HepG2 (cell line): ENCODE measurements around the gene MTREX. TPM values are rescaled to one million over a fixed set of nuclear protein-coding genes. Genes with fewer than 3 reads are reported as not detected.

Experiments used
- ARNTL ChIP-seq: sonication (generic); formaldehyde crosslinking; IDR thresholded peaks from 2 replicates; pipeline ENCODE4 v1.4.0; 2020; ENCODE audit warnings: mild to moderate bottlenecking, missing genetic modification reagents
- DPF2 ChIP-seq: sonication (generic); formaldehyde crosslinking; IDR thresholded peaks from 2 replicates; pipeline ENCODE4 v1.4.0; 2020; ENCODE audit warnings: mild to moderate bottlenecking, low read depth, missing genetic modification reagents, borderline replicate concordance
- GATAD1 ChIP-seq: IDR thresholded peaks from 2 replicates; pipeline ENCODE4 v1.6.1; 2016; ENCODE audit warnings: missing genetic modification reagents, missing compliant biosample characterization
- GATAD2A ChIP-seq: IDR thresholded peaks from 2 replicates; pipeline ENCODE4 v1.6.1; 2016
- KAT2B ChIP-seq: fragments of 150-350 bp; IDR thresholded peaks from 2 replicates; pipeline ENCODE4 v1.6.1; 2014; ENCODE audit warnings: low read depth, low read length, borderline replicate concordance
- MAZ ChIP-seq, 2 experiments: sonication (generic) in 1 of 2; formaldehyde crosslinking in 1 of 2; IDR thresholded peaks; 2 replicates each; pipeline versions ENCODE4 v1.5.0 to v1.6.1; 2012 to 2020; ENCODE audit warnings: low read depth in 2 of 2, mild to moderate bottlenecking in 2 of 2, borderline replicate concordance in 1 of 2, improper control_type of control experiment in 1 of 2, low read length in 1 of 2, missing genetic modification reagents in 1 of 2, moderate library complexity in 1 of 2
- MIXL1 ChIP-seq: IDR thresholded peaks from 2 replicates; pipeline ENCODE4 v1.6.1; 2016
- RBFOX2 ChIP-seq: fragments of 200-400 bp; formaldehyde crosslinking; IDR thresholded peaks from 2 replicates; pipeline ENCODE4 v1.6.1; 2017; ENCODE audit warnings: low read depth, mild to moderate bottlenecking, low read length
- SMC3 ChIP-seq: IDR thresholded peaks from 2 replicates; pipeline ENCODE4 v1.6.1; 2011; ENCODE audit warnings: low read length, improper control_type of control experiment
- WIZ ChIP-seq: sonication (generic); formaldehyde crosslinking; IDR thresholded peaks from 2 replicates; pipeline ENCODE4 v1.5.1; 2020; ENCODE audit warnings: mild to moderate bottlenecking, missing genetic modification reagents
- ZMYM2 ChIP-seq: sonication (generic); formaldehyde crosslinking; IDR thresholded peaks from 2 replicates; pipeline ENCODE4 v1.8.0; 2022; ENCODE audit warnings: mild to moderate bottlenecking, missing genetic modification reagents
- ZNF101 ChIP-seq: sonication (generic); formaldehyde crosslinking; IDR thresholded peaks from 2 replicates; pipeline ENCODE4 v1.4.0; 2020; ENCODE audit warnings: mild to moderate bottlenecking, low read depth, missing genetic modification reagents, borderline replicate concordance
- ZNF24 ChIP-seq: fragments of 450-650 bp; IDR thresholded peaks from 2 replicates; pipeline ENCODE4 v1.6.1; 2017; ENCODE audit warnings: antibody characterized with exemption, mild to moderate bottlenecking
- ZNF333 ChIP-seq: sonication (generic); formaldehyde crosslinking; IDR thresholded peaks from 2 replicates; pipeline ENCODE4 v1.4.0; 2020; ENCODE audit warnings: mild to moderate bottlenecking, missing genetic modification reagents, borderline replicate concordance
- ZNF432 ChIP-seq: sonication (generic); formaldehyde crosslinking; IDR thresholded peaks from 2 replicates; pipeline ENCODE4 v1.5.0; 2020; ENCODE audit warnings: missing genetic modification reagents, mild to moderate bottlenecking, borderline replicate concordance
- ZNF460 ChIP-seq: sonication (generic); formaldehyde crosslinking; IDR thresholded peaks from 2 replicates; pipeline ENCODE4 v1.5.1; 2020; ENCODE audit warnings: missing genetic modification reagents, mild to moderate bottlenecking, borderline replicate concordance
- ZNF543 ChIP-seq: sonication (generic); formaldehyde crosslinking; IDR thresholded peaks from 2 replicates; pipeline ENCODE4 v1.4.0; 2020; ENCODE audit warnings: mild to moderate bottlenecking, missing genetic modification reagents
- polyA plus RNA-seq, 8 experiments: library from polyadenylated mRNA; depleted of rRNA in 3 of 8; stranded (reverse) in 7 of 8; unstranded in 1 of 8; fragments of >200 nt; fragmentation: Illumina TruSeq in 4 of 8; extraction: Trizol in 4 of 8; gene quantifications; 2 replicates each; pipeline versions ENCODE4 v1.2.1 to v1.2.3, GENCODE V29; 2011 to 2016; ENCODE audit warnings: low read depth in 4 of 8, missing spikeins in 1 of 8, mixed read lengths in 1 of 8; ENCODE audit not compliant: insufficient read depth in 1 of 8
- total RNA-seq, 5 experiments: library from RNA; depleted of rRNA; stranded (reverse); fragments of >200 nt; fragmentation: Illumina TruSeq; extraction: Trizol; gene quantifications; 2 replicates each; pipeline ENCODE4 v1.2.3, GENCODE V29; 2016; ENCODE audit warnings: low read depth in 1 of 5
- TF ChIP-seq, protein P1 (sequence below): sonication (generic); formaldehyde crosslinking; conservative IDR thresholded peaks from 2 replicates; pipeline ENCODE4 v1.8.0; 2022; ENCODE audit warnings: mild to moderate bottlenecking, moderate library complexity, missing genetic modification reagents
- TF ChIP-seq, protein P2 (sequence below): sonication (generic); formaldehyde crosslinking; IDR thresholded peaks from 2 replicates; pipeline ENCODE4 v1.5.1; 2020; ENCODE audit warnings: missing genetic modification reagents, mild to moderate bottlenecking, borderline replicate concordance
- TF ChIP-seq, protein P3 (sequence below): sonication (generic); formaldehyde crosslinking; IDR thresholded peaks from 2 replicates; pipeline ENCODE4 v1.5.1; 2020; ENCODE audit warnings: mild to moderate bottlenecking, missing genetic modification reagents
- TF ChIP-seq, protein P4 (sequence below): sonication (generic); formaldehyde crosslinking; IDR thresholded peaks from 2 replicates; pipeline ENCODE4 v1.4.0; 2020; ENCODE audit warnings: missing genetic modification reagents

The MTREX gene
- total and polyA plus RNA-seq, 2 of the 13 experiments (the other 11 are each of a cell fraction or from before 2014, with no cell fraction given), result 16.4 to 91.5 TPM

DNA sequence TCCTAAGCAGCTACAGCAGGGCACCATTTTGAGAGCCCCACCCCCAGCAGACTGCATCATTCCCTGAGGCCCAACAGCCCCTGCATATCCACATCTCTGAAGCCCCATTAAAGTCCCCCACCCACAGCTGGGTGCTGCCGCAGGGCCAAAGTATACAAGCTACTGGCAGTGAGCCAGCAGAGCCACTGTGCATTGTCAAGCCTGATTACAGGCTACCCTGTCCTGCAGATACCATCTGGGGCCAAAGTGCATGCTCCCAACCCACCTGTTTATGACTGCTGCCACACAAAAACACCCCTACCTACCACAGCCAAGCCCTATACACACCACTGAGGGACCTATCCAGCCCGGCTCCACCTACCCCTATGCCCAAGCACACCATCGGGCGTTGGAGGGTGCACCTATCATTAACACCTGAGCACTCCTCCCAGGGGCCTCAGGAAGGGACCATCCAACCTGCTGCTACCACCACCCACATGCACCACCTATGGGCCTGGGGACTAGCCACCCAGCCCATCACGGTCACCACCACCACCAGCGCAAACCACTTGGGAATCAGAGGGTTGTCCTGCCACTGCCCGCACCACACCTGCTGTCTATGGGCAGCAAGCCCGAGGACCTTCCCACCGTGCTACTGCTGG, 121.9 kb downstream of the MTREX start (continued):
- TF ChIP-seq, protein P1, sequence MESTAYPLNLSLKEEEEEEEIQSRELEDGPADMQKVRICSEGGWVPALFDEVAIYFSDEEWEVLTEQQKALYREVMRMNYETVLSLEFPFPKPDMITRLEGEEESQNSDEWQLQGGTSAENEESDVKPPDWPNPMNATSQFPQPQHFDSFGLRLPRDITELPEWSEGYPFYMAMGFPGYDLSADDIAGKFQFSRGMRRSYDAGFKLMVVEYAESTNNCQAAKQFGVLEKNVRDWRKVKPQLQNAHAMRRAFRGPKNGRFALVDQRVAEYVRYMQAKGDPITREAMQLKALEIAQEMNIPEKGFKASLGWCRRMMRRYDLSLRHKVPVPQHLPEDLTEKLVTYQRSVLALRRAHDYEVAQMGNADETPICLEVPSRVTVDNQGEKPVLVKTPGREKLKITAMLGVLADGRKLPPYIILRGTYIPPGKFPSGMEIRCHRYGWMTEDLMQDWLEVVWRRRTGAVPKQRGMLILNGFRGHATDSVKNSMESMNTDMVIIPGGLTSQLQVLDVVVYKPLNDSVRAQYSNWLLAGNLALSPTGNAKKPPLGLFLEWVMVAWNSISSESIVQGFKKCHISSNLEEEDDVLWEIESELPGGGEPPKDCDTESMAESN (CRISPR knock-in tag), result no peak
- no peak for TF ChIP-seq ZNF432 (CRISPR knock-in tag)
- no peak for TF ChIP-seq RBFOX2
- TF ChIP-seq ZNF460 (CRISPR knock-in tag), result no peak
- TF ChIP-seq GATAD1 (CRISPR knock-in tag), result no peak
- TF ChIP-seq MIXL1 (CRISPR knock-in tag), result no peak
- TF ChIP-seq ZNF333 (CRISPR knock-in tag), result no peak
- TF ChIP-seq SMC3, result no peak
- TF ChIP-seq WIZ, result no peak
- no peak for TF ChIP-seq ZNF101
- TF ChIP-seq ZNF24, result no peak
- peak; percentile 41; the same call in 1 of the 2 replicates for TF ChIP-seq GATAD2A (CRISPR knock-in tag)
- no peak for TF ChIP-seq ZMYM2 (CRISPR knock-in tag)
- TF ChIP-seq KAT2B, result no peak
- no peak for TF ChIP-seq ARNTL (CRISPR knock-in tag)
- TF ChIP-seq, protein P2, sequence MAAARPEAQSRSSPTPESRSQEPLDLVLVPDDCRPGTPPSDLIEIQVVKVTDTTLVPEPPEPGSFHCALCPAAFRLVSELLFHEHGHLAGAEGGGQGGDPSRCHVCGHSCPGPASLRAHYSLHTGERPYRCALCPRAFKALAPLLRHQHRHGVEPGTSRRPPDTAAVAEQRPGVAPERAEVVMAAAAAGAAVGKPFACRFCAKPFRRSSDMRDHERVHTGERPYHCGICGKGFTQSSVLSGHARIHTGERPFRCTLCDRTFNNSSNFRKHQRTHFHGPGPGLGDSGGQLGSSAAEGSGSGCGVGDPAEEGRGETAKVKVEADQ, result no peak
- no peak for TF ChIP-seq ZNF543 (CRISPR knock-in tag)
- TF ChIP-seq, protein P3, sequence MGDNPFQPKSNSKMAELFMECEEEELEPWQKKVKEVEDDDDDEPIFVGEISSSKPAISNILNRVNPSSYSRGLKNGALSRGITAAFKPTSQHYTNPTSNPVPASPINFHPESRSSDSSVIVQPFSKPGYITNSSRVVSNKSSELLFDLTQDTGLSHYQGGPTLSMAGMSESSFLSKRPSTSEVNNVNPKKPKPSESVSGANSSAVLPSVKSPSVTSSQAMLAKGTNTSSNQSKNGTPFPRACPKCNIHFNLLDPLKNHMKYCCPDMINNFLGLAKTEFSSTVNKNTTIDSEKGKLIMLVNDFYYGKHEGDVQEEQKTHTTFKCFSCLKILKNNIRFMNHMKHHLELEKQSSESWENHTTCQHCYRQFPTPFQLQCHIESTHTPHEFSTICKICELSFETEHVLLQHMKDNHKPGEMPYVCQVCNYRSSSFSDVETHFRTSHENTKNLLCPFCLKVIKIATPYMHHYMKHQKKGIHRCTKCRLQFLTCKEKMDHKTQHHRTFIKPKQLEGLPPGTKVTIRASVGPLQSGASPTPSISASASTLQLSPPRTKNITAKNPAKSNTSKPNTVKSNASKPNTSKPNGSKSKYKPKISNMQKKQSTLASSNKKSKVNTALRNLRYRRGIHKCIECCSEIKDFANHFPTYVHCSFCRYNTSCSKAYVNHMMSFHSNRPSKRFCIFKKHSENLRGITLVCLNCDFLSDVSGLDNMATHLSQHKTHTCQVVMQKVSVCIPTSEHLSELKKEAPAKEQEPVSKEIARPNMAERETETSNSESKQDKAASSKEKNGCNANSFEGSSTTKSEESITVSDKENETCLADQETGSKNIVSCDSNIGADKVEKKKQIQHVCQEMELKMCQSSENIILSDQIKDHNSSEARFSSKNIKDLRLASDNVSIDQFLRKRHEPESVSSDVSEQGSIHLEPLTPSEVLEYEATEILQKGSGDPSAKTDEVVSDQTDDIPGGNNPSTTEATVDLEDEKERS (CRISPR knock-in tag), result no peak
- TF ChIP-seq DPF2 (CRISPR knock-in tag), result no peak
- TF ChIP-seq MAZ (IDR thresholded peaks at IDR 0.05; ENCODE audit: borderline replicate concordance, low read depth, low read length), result no peak
- TF ChIP-seq MAZ (CRISPR knock-in tag; IDR thresholded peaks at IDR 0.05; ENCODE audit: low read depth), result no peak
- TF ChIP-seq, protein P4, sequence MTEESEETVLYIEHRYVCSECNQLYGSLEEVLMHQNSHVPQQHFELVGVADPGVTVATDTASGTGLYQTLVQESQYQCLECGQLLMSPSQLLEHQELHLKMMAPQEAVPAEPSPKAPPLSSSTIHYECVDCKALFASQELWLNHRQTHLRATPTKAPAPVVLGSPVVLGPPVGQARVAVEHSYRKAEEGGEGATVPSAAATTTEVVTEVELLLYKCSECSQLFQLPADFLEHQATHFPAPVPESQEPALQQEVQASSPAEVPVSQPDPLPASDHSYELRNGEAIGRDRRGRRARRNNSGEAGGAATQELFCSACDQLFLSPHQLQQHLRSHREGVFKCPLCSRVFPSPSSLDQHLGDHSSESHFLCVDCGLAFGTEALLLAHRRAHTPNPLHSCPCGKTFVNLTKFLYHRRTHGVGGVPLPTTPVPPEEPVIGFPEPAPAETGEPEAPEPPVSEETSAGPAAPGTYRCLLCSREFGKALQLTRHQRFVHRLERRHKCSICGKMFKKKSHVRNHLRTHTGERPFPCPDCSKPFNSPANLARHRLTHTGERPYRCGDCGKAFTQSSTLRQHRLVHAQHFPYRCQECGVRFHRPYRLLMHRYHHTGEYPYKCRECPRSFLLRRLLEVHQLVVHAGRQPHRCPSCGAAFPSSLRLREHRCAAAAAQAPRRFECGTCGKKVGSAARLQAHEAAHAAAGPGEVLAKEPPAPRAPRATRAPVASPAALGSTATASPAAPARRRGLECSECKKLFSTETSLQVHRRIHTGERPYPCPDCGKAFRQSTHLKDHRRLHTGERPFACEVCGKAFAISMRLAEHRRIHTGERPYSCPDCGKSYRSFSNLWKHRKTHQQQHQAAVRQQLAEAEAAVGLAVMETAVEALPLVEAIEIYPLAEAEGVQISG, result peak; percentile 53; the same call in 1 of the 2 replicates
